Activated CD4-positive, alpha-beta T cell treated with anti-CD3 and anti-CD28 coated beads, Interleukin-2, amount 50 U/mL, for 16 hours (primary cell): ENCODE data around the gene BCL2L1.

ENCODE experiments used
- DNase-seq: peaks from one replicate; pipeline ENCODE4 v3.0.0-alpha.2; 2020

The BCL2L1 gene

GRCh38 chr20:31723319-31724078 lies 831 bp upstream of the BCL2L1 start:
- DNase-seq = peak; percentile 98

GRCh38 chr20:31723069-31723318 lies 326 bp upstream of the BCL2L1 start:
- DNase-seq = no peak

GRCh38 chr20:31721408-31722256 lies 1.0 kb downstream of the BCL2L1 start:
- no peak for DNase-seq

GRCh38 chr20:31720486-31721407 lies 1.9 kb downstream of the BCL2L1 start:
- peak; percentile 52 for DNase-seq

- no peak for DNase-seq
Measured at GRCh38 chr20:31719644-31720485, 2.8 kb downstream of the BCL2L1 start.

- peak; percentile 58 for DNase-seq
Measured at GRCh38 chr20:31718952-31719643, 3.6 kb downstream of the BCL2L1 start.

- peak; percentile 84 for DNase-seq
Measured at GRCh38 chr20:31717478-31718201, 5.0 kb downstream of the BCL2L1 start.

GRCh38 chr20:31716818-31717477 lies 5.7 kb downstream of the BCL2L1 start:
- DNase-seq = no peak

GRCh38 chr20:31716351-31716750 lies 6.3 kb downstream of the BCL2L1 start:
- no peak for DNase-seq

- DNase-seq = no peak
Measured at GRCh38 chr20:31715766-31716165, 6.9 kb downstream of the BCL2L1 start.

- no peak for DNase-seq
Measured at GRCh38 chr20:31713312-31714273, 9.1 kb downstream of the BCL2L1 start.

- DNase-seq = no peak
Measured at GRCh38 chr20:31712564-31713311, 9.9 kb downstream of the BCL2L1 start.

GRCh38 chr20:31712112-31712553 lies 10.5 kb downstream of the BCL2L1 start:
- DNase-seq = no peak

GRCh38 chr20:31711179-31712111 lies 11.2 kb downstream of the BCL2L1 start:
- no peak for DNase-seq

- no peak for DNase-seq
Measured at GRCh38 chr20:31710423-31711108, 12.1 kb downstream of the BCL2L1 start.

GRCh38 chr20:31709939-31710338 lies 12.7 kb downstream of the BCL2L1 start:
- DNase-seq = no peak
